HCT116 (cell line): ENCODE results near the gene PGC. TPM values are rescaled to one million over a fixed set of nuclear protein-coding genes. Genes with fewer than 3 reads are reported as not detected.

ENCODE experiments used
- ATAC-seq: fragments of 200-7000 bp; cut with Tn5 transposase; 2 replicates; pipeline ENCODE4 v1.9.1; 2020; ENCODE audit warnings: mild to moderate bottlenecking, moderate library complexity
- BruUV-seq: library from RNA; stranded (reverse); fragments of 400-500 nt; replicated peaks from 2 replicates; lab custom pipeline; 2021; lab: Mats Ljungman, UMichigan
- CTCF ChIA-PET: fragments of 300-600 bp; sonication (Branson Sonifier 250); formaldehyde crosslinking; loops from one replicate; lab custom pipeline; 2021; ENCODE audit warnings: antibody characterized with exemption; lab: Charles Lee
- POLR2A ChIA-PET: fragments of 300-600, 350-600 bp; sonication (Branson Sonifier 250); formaldehyde crosslinking; loops from one replicate; lab custom pipeline; 2021; ENCODE audit warnings: antibody characterized with exemption; lab: Charles Lee
- RAD21 ChIA-PET, 2 experiments: fragments of 300-600 bp; sonication (Branson Sonifier 250); formaldehyde crosslinking; loops; one replicate each; lab custom pipeline; 2023; ENCODE audit warnings: low total read pairs in 2 of 2; ENCODE audit not compliant: uncharacterized antibody in 2 of 2, unreplicated experiment in 2 of 2, low non-redundant PET in 1 of 2; lab: Charles Lee
- DNase-seq: peaks from one replicate; pipeline ENCODE4 v3.0.0-alpha.2; 2010; ENCODE audit warnings: low read depth, low spot score
- H2AFZ ChIP-seq: fragments of 200-600 bp; shearing (Covaris generic), sonication (generic); 2 replicates; pipeline ENCODE4 v1.6.1; 2017; ENCODE audit warnings: low read depth, mixed run types, mixed read lengths, antibody characterized with exemption, low read length; ENCODE audit not compliant: poor library complexity, severe bottlenecking
- H3K27ac ChIP-seq: 2 replicates; pipeline ENCODE4 v1.5.1; 2012; ENCODE audit warnings: low read depth, low read length
- H3K27me3 ChIP-seq: fragments of 200-600 bp; sonication (generic); 2 replicates; pipeline ENCODE4 v1.6.1; 2016; ENCODE audit warnings: mixed run types, low read length, mixed read lengths; ENCODE audit not compliant: insufficient read depth
- H3K36me3 ChIP-seq, 2 experiments: fragments of 200-500 bp in 1 of 2; fragments of 200-600 bp in 1 of 2; sonication (Bioruptor generic) in 1 of 2; sonication (generic) in 1 of 2; 2 replicates each; pipeline versions ENCODE4 v1.5.1 to v1.6.1; 2014 to 2016; ENCODE audit warnings: low read length in 2 of 2, inconsistent platforms in 1 of 2, mixed read lengths in 1 of 2, mixed run types in 1 of 2; ENCODE audit not compliant: insufficient read depth in 2 of 2, control insufficient read depth in 1 of 2
- H3K4me1 ChIP-seq, 2 experiments: fragments of 200-600 bp in 1 of 2; sonication (generic) in 1 of 2; 2 replicates each; pipeline versions ENCODE4 v1.5.1 to v1.6.1; 2012 to 2017; ENCODE audit warnings: low read length in 2 of 2, inconsistent platforms in 1 of 2, mild to moderate bottlenecking in 1 of 2, mixed read lengths in 1 of 2, mixed run types in 1 of 2, moderate library complexity in 1 of 2; ENCODE audit not compliant: insufficient read depth in 2 of 2, control insufficient read depth in 1 of 2
- H3K4me2 ChIP-seq: fragments of 200-600 bp; sonication (generic); 2 replicates; pipeline ENCODE4 v1.6.1; 2017; ENCODE audit warnings: mixed run types, low read length, mixed read lengths
- H3K4me3 ChIP-seq, 2 experiments: fragments of 200-600 bp in 1 of 2; sonication (generic) in 1 of 2; replicated peaks in 1 of 2; 2 replicates each; pipeline ENCODE4 v1.5.1; 2011 to 2016; ENCODE audit warnings: low read length in 2 of 2, control low read depth in 1 of 2, low read depth in 1 of 2, mild to moderate bottlenecking in 1 of 2, mixed read lengths in 1 of 2, mixed run types in 1 of 2
- H3K79me2 ChIP-seq: fragments of 200-600 bp; sonication (generic); 2 replicates; pipeline ENCODE4 v1.6.1; 2017; ENCODE audit warnings: mild to moderate bottlenecking, mixed run types, low read length, moderate library complexity, mixed read lengths; ENCODE audit not compliant: insufficient read depth
- H3K9ac ChIP-seq: fragments of 200-600 bp; sonication (generic); 2 replicates; pipeline ENCODE4 v1.6.1; 2016; ENCODE audit warnings: low read length, mixed read lengths
- H3K9me2 ChIP-seq: fragments of 200-600 bp; sonication (generic), shearing (Covaris generic); 2 replicates; pipeline ENCODE4 v1.6.1; 2017; ENCODE audit warnings: mixed run types, mild to moderate bottlenecking, moderate library complexity; ENCODE audit not compliant: insufficient read depth
- H3K9me3 ChIP-seq, 2 experiments: fragments of 200-500 bp in 1 of 2; fragments of 200-600 bp in 1 of 2; sonication (Bioruptor generic) in 1 of 2; sonication (generic) in 1 of 2; 2 replicates each; pipeline ENCODE4 v1.6.1; 2014 to 2017; ENCODE audit warnings: low read length in 2 of 2, mixed read lengths in 2 of 2, inconsistent platforms in 1 of 2, low read depth in 1 of 2, mild to moderate bottlenecking in 1 of 2, mixed run types in 1 of 2, moderate library complexity in 1 of 2; ENCODE audit not compliant: control insufficient read depth in 1 of 2, insufficient read depth in 1 of 2
- H4K20me1 ChIP-seq: fragments of 200-600 bp; sonication (generic), shearing (Covaris generic); 2 replicates; pipeline ENCODE4 v1.6.1; 2017; ENCODE audit warnings: mixed run types, mild to moderate bottlenecking, moderate library complexity; ENCODE audit not compliant: insufficient read depth
- CEBPB ChIP-seq: IDR thresholded peaks from 2 replicates; pipeline ENCODE4 v1.6.1; 2012; ENCODE audit warnings: low read depth
- CTCF ChIP-seq, 3 experiments: fragments of 200-600 bp in 1 of 3; sonication (generic) in 1 of 3; IDR thresholded peaks in 2 of 3; conservative IDR thresholded peaks in 1 of 3; 2 replicates each; pipeline ENCODE4 v1.5.1; 2012 to 2017; ENCODE audit warnings: low read depth in 2 of 3, low read length in 2 of 3, antibody characterized with exemption in 1 of 3, borderline replicate concordance in 1 of 3, control low read depth in 1 of 3, mild to moderate bottlenecking in 1 of 3, mixed read lengths in 1 of 3, mixed run types in 1 of 3, moderate library complexity in 1 of 3; ENCODE audit not compliant: insufficient read depth in 1 of 3
- ELF1 ChIP-seq: IDR thresholded peaks from 2 replicates; pipeline ENCODE4 v1.6.1; 2012; ENCODE audit warnings: low read depth, borderline replicate concordance
- EZH2 ChIP-seq: fragments of 200-600 bp; sonication (generic); IDR thresholded peaks from 2 replicates; pipeline ENCODE4 v1.6.1; 2017; ENCODE audit warnings: antibody characterized with exemption, mixed run types
- EZH2phosphoT487 ChIP-seq: fragments of 200-600 bp; IDR thresholded peaks from 2 replicates; pipeline ENCODE4 v1.6.1; 2018; ENCODE audit warnings: antibody characterized with exemption, borderline replicate concordance
- POLR2AphosphoS5 ChIP-seq: IDR thresholded peaks from 2 replicates; pipeline ENCODE4 v1.6.1; 2011; ENCODE audit warnings: mild to moderate bottlenecking, low read depth, low read length, moderate library complexity
- REST ChIP-seq: IDR thresholded peaks from 2 replicates; pipeline ENCODE4 v1.6.1; 2012; ENCODE audit warnings: low read depth
- SIN3A ChIP-seq: IDR thresholded peaks from 2 replicates; pipeline ENCODE4 v1.6.1; 2012; ENCODE audit warnings: low read depth
- SP1 ChIP-seq: IDR thresholded peaks from 2 replicates; pipeline ENCODE4 v1.6.1; 2012; ENCODE audit warnings: low read depth
- YY1 ChIP-seq: IDR thresholded peaks from 2 replicates; pipeline ENCODE4 v1.6.1; 2011; ENCODE audit warnings: low read length, low read depth, moderate library complexity, mild to moderate bottlenecking; ENCODE audit not compliant: insufficient replicate concordance; ENCODE audit errors: extremely low read depth
- ZFX ChIP-seq: fragments of 450-650 bp; IDR thresholded peaks from 2 replicates; pipeline ENCODE4 v1.6.1; 2017
- ZNF274 ChIP-seq: fragments of 200-500 bp; sonication (Bioruptor generic); IDR thresholded peaks from 2 replicates; pipeline ENCODE4 v1.6.1; 2014; ENCODE audit warnings: mild to moderate bottlenecking, low read depth, low read length, inconsistent platforms
- intact Hi-C: fragments of 100-400 bp; cut with micrococcal nuclease; formaldehyde crosslinking; loops from 2 replicates; pipeline ENCODE4 v1.10.0; 2022
- total RNA-seq: library from RNA; stranded (reverse); gene quantifications from one replicate; pipeline ENCODE4 v1.2.1, GENCODE V29; 2021; ENCODE audit not compliant: unreplicated experiment
- TF ChIP-seq, protein P1 (sequence below): IDR thresholded peaks from 2 replicates; pipeline ENCODE4 v1.6.1; 2012

PGC gene
- total RNA-seq, 1 experiment from 2014 or later: 1.2 TPM

- TF ChIP-seq REST: no peak
Observed at GRCh38 chr6:41727705-41728072, 19.5 kb downstream of the PGC start (continued).

GRCh38 chr6:41726876-41727275 lies 20.3 kb downstream of the PGC start:
- H3K9me3 ChIP-seq: no peaks in the 10 kb centered on the region
- ChIA-PET CTCF (no interaction called here), POLR2A (no interaction called here), RAD21 (no interaction called here)
- H3K9ac ChIP-seq: no peak overlapping the region
- no peak for TF ChIP-seq ELF1
- TF ChIP-seq SP1: no peak
- no peak for TF ChIP-seq POLR2AphosphoS5
- no peak for TF ChIP-seq SIN3A
- TF ChIP-seq ZNF274: no peak
- TF ChIP-seq ZFX: no peak
- TF ChIP-seq, protein P1, sequence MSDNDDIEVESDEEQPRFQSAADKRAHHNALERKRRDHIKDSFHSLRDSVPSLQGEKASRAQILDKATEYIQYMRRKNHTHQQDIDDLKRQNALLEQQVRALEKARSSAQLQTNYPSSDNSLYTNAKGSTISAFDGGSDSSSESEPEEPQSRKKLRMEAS: no peak
- TF ChIP-seq CTCF (IDR thresholded peaks at IDR 0.05 in 2 of 3, conservative IDR thresholded peaks at IDR 0.05 in 1 of 3; ENCODE audit: borderline replicate concordance in 1 of 3, insufficient read depth in 1 of 3, low read depth in 2 of 3, low read length in 2 of 3): no peak
- no peak for TF ChIP-seq CEBPB
- no peak for TF ChIP-seq EZH2phosphoT487
- TF ChIP-seq EZH2: no peak
- no peak for TF ChIP-seq YY1
- no peak for ATAC-seq
- no peak overlapping the region for H3K4me3 ChIP-seq
- H3K4me2 ChIP-seq: no peak overlapping the region
- H3K79me2 ChIP-seq: no peaks in the 10 kb centered on the region
- no peaks in the 10 kb centered on the region for H4K20me1 ChIP-seq
- no peaks in the 10 kb centered on the region for H3K27me3 ChIP-seq
- H3K27ac ChIP-seq: no peak overlapping the region
- no peaks in the 10 kb centered on the region for H3K36me3 ChIP-seq
- no peak overlapping the region for H2AFZ ChIP-seq
- no TSS peak for BruUV-seq
- intact Hi-C loops: no loop called here
- H3K4me1 ChIP-seq: no peaks in the 10 kb centered on the region
- H3K9me2 ChIP-seq: no peaks in the 10 kb centered on the region
- DNase-seq: no peak
